Ecto neural progenitor cell (in vitro differentiated cells): ENCODE data around the gene KIRREL3.
A peak's percentile ranks its signal among the peaks of the same experiment; 100 is the strongest.

Source experiments
- DNase-seq: peaks from one replicate; pipeline ENCODE4 v3.0.0-alpha.2; 2018; ENCODE audit warnings: low spot score

The KIRREL3 gene

DNA sequence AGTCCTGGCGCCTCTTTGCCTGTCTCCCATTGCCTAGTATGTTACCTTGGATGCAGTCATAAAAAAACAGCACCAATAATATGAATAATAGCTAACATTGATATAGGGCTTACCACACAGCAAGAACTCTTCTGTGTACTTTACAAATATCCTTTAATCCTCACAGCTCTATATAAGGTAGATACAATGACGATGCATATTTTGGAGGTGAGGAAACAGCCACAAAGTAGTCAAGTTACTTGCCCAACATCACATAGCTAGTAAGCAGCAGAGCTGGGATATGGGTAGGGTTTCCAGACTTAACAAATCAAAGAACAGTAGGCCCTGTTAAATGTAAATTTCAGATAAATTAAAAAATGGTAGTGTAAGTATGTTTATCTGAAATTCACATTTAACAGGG, 516.3 kb downstream of the KIRREL3 start:
- no peak for DNase-seq

DNA sequence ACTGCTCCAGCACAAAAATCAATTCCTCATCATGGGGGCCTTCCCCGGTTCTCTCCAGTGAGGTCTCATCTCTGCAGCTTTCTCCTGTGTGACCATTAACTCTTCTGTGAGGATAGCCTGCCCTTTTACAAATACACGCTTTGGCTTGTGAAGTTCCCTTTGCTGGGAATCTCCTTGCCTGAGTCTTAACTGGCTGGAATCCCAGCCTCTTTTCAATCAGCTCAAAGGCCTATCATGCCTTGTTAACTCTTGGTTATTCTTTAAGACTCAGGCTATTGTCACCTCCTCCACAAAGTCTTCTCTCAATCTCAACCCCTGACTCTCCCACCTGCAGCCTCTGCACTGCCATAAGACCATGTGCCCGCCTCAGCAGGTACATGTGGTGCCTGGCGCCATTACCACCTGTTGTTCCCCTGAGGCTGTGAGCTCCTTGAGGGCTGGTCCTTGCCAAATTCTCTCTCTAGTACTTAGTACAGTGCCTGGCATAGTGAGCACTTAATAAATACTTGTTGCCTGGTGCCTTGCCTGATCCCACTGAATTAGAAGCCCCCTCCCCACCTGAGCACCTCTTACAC, 516.9 kb downstream of the KIRREL3 start:
- no peak for DNase-seq

GRCh38 chr11:126482586-126483108, 517.9 kb downstream of the KIRREL3 start:
- DNase-seq = no peak

DNA sequence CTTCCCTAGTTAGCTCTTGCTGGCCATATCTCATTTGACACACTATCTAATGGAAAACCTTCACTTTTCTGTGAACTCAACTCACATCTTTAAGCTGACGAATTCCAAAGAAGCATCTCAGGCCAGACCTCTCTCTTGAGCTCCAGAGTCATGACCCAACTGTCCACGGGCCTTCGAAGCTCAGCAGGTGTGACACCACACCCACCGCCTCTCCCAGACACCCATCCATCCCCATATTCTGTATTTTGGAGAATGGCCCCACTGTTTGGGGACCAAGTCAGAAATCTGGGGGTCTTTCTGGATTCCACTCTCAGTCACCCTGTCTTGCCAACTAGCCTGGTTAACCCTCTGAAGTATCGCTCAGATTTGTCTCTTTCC, 519.3 kb downstream of the KIRREL3 start:
- no peak for DNase-seq

- DNase-seq = peak; percentile 82
Observed at GRCh38 chr11:126480410-126481302, 519.9 kb downstream of the KIRREL3 start.

DNA sequence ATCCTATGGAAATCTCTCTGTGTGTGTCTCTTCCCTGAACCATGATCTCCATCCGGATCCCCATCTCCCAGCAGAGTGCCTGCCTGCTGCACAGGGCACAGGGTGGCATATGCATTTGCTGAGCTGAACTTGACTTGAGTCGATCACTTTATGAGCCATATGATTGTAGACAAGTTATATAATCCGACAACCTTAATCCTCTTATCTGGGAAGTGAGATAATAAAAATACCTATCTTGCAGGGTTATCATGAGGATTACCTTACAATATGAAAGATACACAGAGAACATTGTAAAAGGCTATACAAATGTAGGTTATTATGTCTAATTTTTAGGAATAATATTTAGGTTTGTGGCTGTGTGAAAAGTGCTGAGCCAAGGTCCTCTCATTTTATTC, 520.6 kb downstream of the KIRREL3 start:
- DNase-seq = no peak

- DNase-seq = no peak
Observed at GRCh38 chr11:126479178-126479930, 521.2 kb downstream of the KIRREL3 start.

GRCh38 chr11:126478466-126478865, 522.1 kb downstream of the KIRREL3 start:
- DNase-seq = no peak

DNA sequence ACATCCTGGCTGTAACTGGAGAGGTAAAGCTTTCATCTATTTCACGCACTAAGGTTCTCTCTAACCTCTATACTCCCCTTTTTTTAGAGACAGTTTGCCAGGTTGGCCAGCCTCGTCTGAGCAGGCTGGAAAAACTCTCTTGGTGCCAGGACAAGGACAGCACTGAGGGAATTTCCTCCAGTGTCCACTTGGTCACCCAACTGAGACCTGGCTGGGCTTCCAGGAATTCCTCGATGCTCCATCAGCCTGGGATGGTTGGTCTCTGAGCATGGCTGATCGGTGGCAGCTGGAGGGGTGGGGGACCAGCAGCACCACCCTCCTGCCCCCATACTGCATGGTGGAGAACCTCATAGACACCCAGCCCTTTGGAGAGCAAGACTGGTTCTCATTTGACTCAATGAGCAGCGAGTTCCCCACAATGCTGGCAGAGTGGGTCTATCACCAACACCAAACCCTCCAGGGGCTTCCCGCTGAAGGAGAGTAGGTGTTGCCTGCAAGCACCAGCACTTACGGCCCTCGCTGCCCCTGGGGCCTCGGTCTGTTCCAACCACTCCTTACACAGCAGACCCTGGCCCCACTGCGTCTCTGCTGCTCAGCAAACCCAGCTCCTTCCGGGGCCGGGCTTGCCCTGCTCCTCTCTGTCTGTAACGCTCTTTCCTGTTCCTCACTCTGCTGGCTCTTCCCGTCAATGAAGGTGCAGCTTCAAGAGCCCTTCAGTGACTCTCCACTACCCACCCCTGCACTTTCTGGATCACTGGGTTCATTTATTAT, 522.9 kb downstream of the KIRREL3 start:
- DNase-seq = no peak

- DNase-seq = no peak
Observed at GRCh38 chr11:126476977-126477376, 523.6 kb downstream of the KIRREL3 start.

DNA sequence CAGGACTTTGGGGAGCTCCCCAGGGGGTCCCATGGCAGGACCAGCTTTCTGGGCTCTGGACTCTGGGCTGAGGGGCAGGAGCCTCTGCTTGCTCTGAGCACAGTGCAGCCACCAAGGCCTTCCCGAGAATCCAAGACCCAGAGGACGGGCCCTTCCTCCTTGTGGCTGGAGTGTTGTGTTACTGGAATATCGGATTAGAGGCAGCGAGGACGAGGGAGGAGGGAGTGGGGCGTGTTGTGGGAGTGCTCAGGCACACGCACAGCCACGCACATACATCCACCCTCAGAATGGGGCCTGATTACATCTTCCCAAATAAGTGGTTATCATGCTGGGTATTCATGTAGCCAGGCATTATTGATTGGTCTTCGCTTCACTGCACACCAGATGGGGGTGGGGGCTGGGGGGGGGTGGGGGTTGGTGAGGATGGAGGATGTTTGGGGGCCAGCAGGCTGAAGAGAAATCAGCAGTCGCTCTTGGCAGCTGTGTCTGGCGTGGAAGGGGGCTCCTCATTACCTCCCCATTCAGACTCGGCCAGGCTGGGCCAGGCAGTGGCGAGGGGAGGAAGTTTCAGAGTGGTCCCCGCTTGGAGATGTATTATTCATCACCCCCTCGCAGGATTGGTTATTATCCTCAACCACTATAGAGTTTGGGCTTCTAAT, 524.2 kb downstream of the KIRREL3 start:
- DNase-seq = no peak

GRCh38 chr11:126475014-126475991, 525.3 kb downstream of the KIRREL3 start:
- DNase-seq = no peak

- DNase-seq = no peak
Observed at GRCh38 chr11:126474220-126474619, 526.4 kb downstream of the KIRREL3 start.

DNA sequence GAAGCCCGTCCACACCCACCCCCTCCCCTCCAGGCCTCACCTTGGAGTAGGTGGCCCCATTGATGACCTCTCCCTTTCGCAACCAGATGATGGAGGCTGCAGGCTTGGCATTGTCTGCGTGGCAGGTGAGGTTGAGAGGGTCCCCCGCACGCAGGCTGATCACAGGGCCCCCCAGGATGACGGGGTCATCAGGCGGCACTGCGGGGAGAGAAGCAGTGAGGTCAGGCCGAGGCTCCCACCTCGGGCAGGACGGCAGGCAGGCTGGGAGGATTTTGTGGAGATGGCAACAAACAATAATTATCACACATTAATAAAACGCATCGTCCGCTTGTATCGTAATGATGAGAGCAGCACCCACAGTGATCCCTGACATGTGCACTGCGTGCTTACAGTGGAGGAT, 527.3 kb downstream of the KIRREL3 start:
- no peak for DNase-seq

- DNase-seq = no peak
Observed at GRCh38 chr11:126469311-126469710, 531.3 kb downstream of the KIRREL3 start.

GRCh38 chr11:126468102-126468521, 532.5 kb downstream of the KIRREL3 start:
- no peak for DNase-seq

DNA sequence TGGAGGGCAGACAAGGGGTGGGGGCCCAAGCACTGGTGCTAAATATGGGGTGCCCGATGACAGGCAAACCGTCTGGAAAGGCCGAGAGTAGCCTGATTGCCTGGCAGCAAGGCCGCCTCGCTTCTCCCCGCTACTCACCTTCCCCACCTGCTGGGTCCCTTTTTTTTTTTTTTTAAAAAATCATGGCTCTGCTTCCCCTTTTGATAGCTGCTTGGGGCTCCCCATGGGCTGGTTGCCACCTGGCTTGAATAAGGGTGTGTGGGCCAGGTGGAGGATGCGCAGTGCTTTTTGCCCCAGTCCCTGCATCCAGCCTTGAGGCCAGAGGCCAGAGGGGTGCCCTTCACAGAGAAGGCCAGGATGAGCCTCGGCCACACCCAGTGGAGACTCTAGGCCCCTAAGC, 533.1 kb downstream of the KIRREL3 start:
- no peak for DNase-seq

GRCh38 chr11:126467046-126467370, 533.6 kb downstream of the KIRREL3 start:
- DNase-seq = no peak

GRCh38 chr11:126466236-126467045, 534.1 kb downstream of the KIRREL3 start:
- DNase-seq = no peak
